NCI-H2171 treated with DMSO at 0.1 percent for 48 hours (cell line): ENCODE measurements around the gene FOXA1.
A peak's percentile ranks its signal among the peaks of the same experiment; 100 is the strongest.

ENCODE experiments used
- DNase-seq: peaks from one replicate; lab custom pipeline; 2025; lab: John Stamatoyannopoulos, UW

FOXA1 gene

DNA sequence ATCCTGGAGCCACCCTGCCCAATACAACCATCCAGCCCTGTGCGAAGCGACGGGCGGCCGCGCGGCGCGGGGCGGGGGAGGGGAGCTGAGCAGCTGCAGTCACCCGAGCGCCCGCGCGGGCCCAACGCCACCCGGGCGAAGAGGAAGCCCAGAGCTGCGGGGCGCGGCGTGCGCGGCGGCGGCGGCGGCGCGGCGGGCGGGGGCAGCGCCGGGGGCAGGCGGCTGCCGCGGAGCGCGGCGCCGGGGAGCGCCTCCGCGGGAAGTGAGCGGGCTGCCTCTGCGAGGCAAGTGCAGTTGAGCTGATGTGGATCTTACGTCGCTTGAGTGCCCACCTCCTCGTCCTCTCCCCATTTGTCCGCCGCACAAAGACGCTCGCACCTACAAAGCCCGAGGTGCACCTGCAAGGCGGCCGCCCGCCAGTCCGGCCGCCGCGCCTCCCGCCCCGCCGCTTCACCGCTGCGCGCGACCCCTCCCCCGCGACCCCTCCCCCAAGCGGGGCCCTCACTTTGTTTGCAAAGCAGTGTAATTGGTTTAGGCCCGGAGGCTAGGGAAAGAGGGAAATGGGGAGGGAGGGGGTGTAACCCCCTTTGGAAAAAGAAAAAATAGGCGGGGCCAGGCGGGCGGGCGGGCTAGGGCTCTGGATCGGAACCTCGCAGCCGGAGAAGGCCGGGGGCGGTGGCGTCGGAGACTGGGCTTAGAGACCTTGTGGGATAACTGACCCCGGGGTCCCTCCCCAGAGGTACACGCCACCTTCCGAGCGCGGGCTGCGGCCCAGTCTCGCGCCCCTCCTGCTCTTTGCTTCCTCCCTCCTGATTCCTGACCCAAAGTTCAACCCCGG lies at the start of gene FOXA1, which contains the start of gene TTC6:
TSS of gene FOXA1 (minus strand) at position 279 of the 838 bp plus-strand sequence. CDS start at position 2, 277 bp downstream.
TSS of gene TTC6 (plus strand) at position 659 of the 838 bp plus-strand sequence. CDS start 26,436 bp downstream, outside the sequence.
- peak; percentile 86 for DNase-seq

DNA sequence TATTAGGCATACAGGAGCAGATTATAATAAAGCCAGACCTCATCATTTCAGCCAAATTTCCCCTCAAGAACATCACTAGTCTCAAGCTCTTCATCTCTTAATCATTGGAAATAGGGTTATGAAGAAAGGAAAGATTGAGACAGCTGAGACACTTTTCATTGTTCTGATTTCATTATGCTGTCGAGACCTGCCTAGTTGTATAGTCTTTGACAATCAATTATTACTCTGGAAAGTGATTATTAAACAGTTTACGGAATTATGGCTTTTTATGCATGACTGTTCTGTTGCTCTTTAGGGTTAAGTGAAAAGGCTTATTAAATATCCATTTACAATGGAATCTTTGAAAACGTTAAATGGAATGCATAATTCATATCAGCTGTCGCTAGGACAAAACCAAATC lies 48.7 kb upstream of the FOXA1 start:
- peak; percentile 40 for DNase-seq

DNA sequence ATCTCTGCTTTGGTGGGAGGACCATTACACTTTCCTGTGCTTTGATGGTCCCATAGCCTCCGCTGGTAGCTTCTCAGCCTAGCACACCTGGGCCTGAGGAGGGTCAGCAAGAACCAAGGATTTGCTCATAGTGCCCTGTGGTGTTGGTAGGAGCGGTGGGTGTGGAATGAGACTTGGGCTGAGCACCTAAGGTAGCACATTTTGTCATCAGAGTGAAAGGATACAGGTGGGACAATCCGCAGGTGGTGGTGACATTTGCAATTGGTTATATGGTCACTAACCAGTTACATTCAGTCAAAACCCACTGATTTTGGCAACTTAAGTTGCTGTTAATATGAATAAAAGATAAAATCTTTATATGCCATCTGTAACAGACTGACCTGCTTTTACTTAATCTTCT lies 47.1 kb upstream of the FOXA1 start:
- no peak for DNase-seq

DNA sequence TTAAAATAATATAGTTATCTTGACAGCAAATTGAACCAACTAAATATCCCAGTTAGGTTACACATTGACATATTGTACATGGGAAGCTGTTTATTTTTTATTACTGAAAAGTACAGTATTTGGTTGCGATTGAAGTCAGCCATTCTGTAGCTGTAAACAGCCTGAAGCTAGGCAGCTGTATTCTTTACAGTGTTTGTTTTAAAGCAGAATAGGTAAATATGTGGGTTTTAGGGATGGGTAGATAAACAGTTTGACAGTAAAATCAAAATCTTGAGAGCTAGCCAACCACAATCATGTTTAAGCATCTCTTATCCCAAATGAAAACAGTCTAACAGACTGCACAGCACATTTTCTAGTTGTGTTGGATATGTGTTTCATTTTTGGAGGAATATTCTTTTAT lies 46.1 kb upstream of the FOXA1 start:
- DNase-seq = no peak

DNA sequence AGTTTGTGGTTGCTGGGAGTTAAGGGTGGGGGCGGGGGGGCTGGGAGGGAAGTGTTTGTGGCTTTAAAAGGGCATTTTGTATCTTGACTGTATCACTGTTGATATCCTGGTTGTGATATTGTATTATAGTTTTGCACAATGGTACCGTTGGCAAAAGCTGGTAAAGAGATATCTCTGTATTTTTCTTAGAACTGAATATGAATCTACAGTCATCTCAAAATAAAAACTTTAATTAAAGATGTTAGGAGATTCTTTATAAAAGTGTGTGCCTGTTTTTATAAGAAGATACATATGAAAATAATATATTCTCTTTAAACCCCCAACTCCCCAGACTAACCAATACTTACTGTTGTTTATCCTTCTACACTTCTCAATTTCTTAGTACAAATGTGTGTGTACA lies 43.5 kb upstream of the FOXA1 start:
- no peak for DNase-seq

DNA sequence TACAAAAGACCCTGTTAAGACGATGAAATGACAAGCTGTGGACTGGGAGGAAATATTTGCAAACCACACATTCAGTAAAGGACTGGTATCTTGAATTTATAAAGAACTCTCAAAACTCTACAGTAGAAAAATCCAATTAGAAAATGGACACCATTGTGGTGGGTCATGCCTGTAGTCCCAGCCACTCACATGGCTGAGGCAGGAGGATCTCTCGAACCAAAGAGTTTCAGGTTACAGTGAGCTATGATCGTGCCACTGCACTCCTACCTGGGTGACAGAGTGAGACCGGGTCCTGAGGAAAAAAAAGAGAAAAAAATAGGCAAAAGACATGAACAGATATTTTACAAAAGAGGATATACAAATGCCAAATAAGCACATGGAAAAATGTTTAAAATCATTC lies 42.3 kb upstream of the FOXA1 start:
- peak; percentile 90 for DNase-seq

DNA sequence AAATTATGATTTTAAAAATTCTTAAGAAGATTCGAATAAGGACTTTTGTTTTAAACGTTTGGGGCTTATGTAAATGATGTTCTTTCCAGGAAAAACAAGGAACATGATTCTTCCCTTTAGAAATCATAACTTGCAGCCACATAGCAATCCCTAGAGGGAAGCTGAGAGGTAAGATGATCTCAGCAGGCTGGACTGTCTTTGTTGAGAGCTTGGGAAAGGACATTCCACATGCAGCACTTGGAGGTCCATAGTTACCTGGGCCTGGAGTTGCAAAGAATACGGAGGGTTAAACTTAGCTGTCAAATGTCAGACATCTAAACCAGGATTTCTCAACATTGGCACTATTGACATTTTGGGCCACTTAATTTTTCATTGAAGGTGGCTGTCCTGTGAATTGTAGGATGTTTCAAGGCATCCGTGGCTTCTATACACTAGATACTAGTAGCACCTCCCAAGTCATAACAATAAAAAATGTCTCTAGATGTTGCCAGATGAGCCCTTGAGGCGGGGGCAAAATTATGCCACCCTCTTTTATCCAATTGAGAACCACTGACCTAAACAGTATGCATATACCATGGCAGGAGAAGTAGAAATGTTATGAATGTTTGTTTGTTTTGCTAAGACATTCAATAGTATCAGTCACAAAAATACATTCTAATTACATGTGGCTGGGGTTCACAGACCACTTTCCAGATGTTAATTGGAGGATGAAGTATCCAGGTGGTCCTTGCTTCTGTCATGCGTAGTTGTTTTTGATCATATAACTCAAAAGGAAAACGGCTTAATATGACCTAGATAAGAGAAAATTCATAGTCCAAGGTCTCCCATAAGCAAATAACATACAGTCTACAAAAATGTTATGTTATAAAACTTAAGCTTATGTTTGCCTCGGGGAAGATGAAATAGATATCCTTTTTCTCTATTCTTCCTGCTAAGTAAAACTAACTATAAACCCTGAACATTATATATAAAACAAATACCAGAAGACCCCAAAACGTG lies 30.8 kb upstream of the FOXA1 start:
- DNase-seq = no peak

DNA sequence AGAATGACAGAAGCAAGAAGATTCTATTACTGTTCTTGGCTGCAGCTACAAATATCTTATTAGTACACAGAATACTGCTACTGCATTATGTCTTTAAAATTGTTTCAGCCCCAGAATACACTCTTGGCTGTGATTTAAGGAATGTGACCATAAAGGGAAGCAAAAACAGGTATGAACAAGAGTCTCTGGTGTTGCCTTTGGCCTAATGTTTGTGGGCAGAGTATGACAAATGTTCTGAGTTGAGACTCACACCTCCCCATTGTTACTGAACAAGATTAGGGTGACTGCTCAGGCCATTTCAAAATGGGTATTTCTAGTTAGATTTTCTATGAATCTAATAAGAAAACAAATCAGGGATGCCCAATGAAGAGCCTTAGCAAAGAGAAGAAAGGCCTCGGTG lies 28.9 kb upstream of the FOXA1 start:
- no peak for DNase-seq

DNA sequence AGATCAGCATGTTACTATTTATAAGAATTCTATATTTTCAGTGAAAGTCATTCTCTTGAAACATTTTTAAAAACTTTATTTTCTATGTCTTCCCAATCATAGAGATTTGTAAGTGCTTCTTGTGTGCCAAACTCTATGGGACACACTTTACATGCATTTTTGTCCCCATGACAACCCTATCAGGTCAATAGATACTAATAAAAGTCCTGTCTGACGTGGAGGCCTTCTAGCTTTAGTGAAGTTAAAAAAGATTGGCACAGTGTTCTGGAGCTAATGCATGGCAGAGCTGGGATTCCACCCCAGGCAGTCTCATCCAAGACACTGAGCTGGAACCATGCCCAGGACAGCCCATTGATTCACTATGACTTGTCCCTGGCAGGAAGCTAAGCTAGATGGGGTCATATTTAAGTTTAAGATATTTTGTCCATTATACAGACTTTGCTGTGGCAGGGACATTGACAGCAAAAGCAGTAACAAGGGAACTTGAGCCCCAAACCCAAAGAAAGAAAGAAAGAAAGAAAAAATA lies 28.4 kb upstream of the FOXA1 start:
- no peak for DNase-seq

DNA sequence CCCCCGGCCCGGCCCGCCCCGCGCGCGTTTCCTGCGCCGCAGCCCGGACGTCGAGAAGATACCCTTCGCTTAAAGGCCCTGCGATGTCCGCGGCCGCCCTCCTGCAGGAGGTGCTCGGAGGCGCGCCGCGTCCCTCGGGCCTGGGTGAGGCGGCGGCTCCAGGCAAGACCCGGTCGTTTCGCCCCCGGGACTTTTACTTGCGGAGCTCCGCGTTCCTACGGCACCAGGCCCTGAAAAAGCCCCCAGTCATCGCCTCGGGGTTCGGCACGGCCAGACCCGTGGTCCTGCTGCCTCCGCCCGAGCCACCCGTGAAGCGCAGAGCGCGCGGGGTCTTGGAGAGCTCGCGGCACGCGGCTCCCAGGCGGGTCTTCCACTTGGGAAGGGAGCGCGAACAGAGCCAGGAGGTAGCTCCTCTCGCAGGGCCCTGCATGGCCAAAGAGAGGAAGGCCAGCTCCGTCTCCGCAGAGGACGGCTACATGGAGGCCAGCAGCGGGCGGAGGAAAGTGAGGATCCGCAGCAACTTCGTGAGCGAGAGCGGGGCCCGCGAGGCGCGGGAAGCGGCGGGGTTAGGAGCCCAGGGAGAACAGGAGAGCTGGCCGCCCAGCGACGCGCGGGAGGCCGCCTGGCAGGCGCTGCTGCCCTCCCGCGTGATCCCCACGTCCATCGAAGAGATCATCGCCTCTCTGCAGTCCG lies 27.3 kb upstream of the FOXA1 start:
- no peak for DNase-seq

DNA sequence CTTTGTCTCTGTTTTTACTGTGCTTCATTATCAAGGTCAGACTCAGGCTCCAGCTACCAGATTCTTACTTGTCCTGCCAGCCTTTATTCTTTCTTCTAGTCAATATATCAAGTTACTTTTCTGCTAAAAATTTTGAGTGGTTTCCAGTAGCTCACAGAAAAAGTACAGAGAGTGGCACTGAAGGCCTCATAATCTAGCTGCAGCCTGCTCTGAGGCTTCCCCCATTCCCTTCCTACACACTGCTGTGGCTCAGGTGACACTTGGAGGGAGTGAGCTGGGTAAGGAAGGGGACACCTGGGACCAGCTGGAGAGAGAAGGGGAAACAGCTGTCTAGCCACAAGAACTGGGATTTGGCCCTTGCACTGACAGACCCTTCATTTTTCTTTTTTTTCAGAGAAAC lies 25.8 kb upstream of the FOXA1 start:
- peak; percentile 83 for DNase-seq

DNA sequence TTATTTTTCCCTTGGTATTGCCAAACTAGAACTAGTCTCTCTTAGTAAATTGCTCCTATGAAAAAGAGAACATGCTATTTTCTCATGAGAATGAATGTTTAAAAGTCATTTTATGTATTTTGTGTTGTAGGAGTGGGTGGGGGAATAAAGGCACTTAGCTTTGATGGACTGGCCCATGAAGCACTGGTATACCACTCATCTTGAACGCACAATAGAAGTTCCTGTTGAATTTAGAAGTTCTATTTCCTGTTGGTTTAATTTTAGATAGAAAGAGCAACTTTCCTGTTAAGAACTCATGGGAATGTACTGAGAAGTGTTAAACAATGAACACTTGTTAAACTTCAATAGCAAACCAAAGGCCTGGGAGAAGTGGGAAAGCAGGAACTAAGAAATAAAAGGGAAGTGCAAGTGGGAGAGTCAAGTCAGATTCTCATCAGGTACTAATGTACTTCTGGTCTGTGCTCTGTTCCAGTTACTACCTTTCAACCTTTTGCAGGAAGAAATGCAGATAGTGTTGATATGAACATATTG lies 23.5 kb upstream of the FOXA1 start:
- DNase-seq = no peak

DNA sequence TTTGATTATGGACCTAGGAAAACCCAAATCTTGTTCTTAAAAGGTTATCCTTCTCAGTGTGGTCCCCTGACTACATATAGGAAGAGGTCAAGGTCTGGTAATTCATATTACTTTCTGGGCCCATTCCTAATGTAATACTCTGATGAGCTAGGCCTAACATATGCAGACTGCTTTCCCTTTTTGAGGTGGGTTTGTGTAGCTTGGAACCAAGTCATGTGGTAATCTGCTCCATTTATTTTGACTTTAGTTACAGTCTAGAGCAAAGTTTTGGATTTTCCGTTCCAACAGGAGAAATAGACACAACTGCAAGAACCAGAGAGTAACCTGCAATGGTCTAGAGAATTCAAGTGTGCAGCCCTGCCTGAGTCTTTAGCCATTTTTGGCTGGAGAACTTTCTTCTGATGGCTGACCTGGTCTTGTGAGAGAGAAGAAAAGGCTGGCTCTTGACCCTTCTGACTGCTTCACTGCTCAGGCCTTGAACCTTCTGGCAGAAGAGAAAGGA lies 22.9 kb upstream of the FOXA1 start:
- DNase-seq = no peak

DNA sequence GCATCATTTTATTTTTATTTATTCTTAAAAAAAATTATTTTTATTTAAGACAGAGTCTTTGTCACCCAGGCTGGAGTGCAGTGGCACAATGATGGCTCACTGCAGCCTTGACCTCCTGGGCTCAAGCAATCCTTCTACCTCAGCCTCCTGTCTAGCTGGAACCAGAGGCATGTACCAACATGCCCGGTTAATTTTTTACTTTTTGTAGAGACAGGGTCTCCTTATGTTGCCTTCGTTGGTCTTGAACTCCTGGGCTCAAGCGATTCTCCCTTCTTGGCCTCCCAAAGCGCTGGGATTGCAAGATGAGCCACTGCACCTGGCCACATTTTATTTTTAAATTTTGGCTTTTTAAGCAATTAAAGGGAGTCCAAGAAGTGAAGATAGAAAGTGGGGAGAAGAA lies 21.8 kb upstream of the FOXA1 start:
- no peak for DNase-seq

DNA sequence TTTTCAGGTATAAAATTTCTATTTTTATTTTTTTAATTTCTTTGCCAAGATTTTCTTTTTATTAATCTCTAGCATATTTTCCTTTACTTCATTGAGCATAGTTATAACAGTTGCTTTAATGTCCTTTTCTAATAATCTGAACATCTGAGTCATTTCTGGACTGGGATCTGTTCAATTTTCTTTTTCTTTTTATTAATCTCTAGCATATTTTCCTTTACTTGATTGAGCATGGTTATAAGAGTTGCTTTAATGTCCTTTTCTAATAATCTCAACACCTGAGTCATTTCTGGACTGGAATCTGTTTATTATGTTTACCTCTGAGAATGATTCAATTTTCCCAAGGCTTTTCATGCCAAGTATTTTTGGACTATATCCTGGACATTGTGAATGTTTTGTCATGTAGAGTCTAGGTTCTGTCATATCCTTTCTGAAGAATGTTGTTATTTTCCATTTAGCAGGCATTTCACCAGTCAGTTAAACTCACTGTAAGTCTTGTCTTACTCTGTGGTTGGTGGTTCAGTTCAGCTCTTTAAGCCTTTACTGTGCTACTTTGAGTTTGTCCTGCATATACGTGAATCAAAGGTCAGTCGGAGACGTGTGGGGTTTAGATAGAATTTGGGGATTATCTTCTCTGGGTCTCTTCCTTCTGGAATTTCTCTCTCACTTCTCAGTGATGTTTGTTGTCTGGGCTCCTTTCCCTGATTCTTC lies 20.7 kb upstream of the FOXA1 start:
- DNase-seq = no peak

DNA sequence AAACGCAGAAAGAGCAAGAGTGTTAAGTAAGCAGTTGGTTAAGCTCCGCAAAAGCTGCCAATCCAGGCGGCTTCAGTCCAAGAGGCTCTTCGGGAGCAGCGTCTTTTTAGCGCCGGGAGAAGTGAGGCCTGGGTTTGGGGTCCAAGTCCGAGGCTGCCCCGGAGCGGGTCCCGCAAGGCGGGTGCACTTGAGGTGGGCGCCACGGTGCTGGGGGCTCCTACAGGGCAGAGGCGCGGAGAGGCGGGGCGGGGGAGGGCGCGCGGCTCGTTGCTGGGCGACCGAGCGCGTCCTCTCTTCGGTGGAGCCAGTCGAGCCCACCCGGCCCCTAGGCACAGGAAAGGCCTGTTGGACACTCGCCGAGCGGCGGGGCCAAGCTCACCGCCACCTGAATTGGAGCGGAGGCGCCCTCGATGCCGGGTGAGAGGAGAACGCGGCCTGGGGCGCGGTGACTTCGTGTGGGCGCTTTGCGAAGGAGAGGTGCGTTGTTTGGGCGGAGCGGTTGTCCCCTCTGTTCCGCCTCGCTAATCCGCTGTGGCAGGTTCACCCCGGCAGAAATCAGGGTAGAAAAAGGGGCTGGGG lies 16.0 kb upstream of the FOXA1 start:
- DNase-seq = no peak

DNA sequence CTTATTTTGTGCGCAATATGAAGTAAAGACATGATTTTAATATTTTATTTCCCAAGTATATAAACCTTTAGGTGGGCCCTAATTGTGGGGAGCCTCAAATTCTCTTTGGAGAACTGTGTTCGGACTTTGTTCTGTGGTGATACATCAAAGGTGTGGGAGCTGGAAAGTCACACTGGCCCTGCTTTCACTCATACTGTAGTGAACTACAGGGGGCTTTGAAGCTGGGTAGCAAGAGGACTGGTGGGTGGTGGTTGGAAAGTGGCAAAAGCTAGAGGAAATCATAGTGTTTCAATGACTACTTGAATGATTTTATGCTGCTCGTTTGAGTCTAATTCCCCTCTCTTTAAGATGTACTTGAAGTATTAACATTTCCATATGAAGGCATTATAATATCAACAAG lies 13.6 kb upstream of the FOXA1 start:
- no peak for DNase-seq

DNA sequence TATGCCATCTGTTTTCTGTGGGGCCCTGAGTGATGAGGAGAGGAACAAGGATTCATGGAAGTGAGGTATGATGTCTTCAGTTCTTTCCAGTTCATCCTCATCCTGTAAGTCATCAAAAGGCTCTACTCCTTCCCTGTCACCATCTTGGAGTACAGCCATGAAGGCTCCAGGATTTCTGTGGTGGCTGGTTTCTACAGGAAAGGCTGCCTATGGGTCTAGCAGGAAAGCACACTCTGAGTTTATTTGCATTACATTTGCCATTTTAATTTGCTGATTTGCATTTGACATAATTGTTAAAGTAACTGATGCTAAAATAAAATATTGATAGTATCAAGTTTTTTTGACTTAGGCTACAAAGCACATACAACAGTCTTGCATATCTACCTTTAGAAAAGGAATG lies 11.6 kb upstream of the FOXA1 start:
- no peak for DNase-seq

DNA sequence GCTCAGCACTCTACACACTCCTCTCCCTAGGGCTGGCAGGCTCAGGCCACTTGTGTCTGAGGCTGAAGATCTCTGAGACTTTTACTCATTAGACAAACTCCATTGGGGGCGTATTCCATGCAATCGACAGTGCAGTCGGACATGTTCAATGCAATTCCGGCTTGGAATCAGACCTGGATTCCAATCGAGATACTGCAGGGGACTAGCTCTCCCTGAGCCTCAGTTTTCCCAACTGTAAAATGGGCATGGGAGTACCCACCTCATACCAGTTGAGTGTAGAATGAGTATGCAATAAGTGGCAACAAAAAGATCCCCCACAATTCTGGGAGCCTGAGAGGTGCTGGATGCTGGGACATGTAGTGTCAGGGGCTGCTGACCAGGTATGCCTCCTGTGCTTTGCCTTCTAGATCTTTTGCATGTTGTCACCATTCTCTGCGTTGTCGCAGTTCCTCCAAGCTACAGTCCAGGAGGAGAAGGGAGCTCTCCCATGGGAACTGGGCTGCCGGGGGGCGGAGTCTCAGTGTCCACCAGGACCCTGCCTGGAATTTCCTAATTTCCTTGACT lies 8.7 kb upstream of the FOXA1 start:
- DNase-seq = no peak
